ENCODE data around the gene GTF3C1.
"Not testable (repeated sequence)": the region's sequence is repeated elsewhere in the genome, so short reads cannot be mapped to it uniquely, and the experiment has no call there.

Gene GTF3C1

GRCh38 chr16:27463741-27464591, 85.7 kb downstream of the GTF3C1 start:
- no peak for DNase-seq (ENCODE audit: low spot score)

- no peak for DNase-seq (ENCODE audit: low spot score)
These were observed 86.6 kb downstream of the GTF3C1 start for GRCh38 chr16:27462846-27463682.

GRCh38 chr16:27462200-27462845, 87.4 kb downstream of the GTF3C1 start:
- DNase-seq (ENCODE audit: low spot score), result no peak

GRCh38 chr16:27461483-27462171, 88.1 kb downstream of the GTF3C1 start:
- DNase-seq (ENCODE audit: low spot score), result no peak

- no peak for DNase-seq (ENCODE audit: low spot score)
These were observed 88.8 kb downstream of the GTF3C1 start for GRCh38 chr16:27460663-27461482.

GRCh38 chr16:27460213-27460612, 89.5 kb downstream of the GTF3C1 start:
- no peak for DNase-seq (ENCODE audit: low spot score)

- no peak for DNase-seq (ENCODE audit: low spot score)
These were observed 90.6 kb downstream of the GTF3C1 start for GRCh38 chr16:27458987-27459688.

- no peak for DNase-seq (ENCODE audit: low spot score)
These were observed 91.5 kb downstream of the GTF3C1 start for GRCh38 chr16:27458258-27458657.

GRCh38 chr16:27457605-27457900, 92.2 kb downstream of the GTF3C1 start:
- DNase-seq (ENCODE audit: low spot score), result not testable (repeated sequence)

- DNase-seq (ENCODE audit: low spot score), result no peak
These were observed 94.0 kb downstream of the GTF3C1 start for GRCh38 chr16:27455700-27456099.

GRCh38 chr16:27453494-27453825, 96.3 kb downstream of the GTF3C1 start:
- no peak for DNase-seq (ENCODE audit: low spot score)

- no peak for DNase-seq (ENCODE audit: low spot score)
These were observed 96.9 kb downstream of the GTF3C1 start for GRCh38 chr16:27452569-27453493.

- DNase-seq (ENCODE audit: low spot score), result no peak
These were observed 99.5 kb downstream of the GTF3C1 start for GRCh38 chr16:27450196-27450549.

- no peak for DNase-seq (ENCODE audit: low spot score)
These were observed 100.1 kb downstream of the GTF3C1 start for GRCh38 chr16:27449434-27450195.

- no peak for DNase-seq (ENCODE audit: low spot score)
These were observed 100.9 kb downstream of the GTF3C1 start for GRCh38 chr16:27448532-27449433.

- DNase-seq (ENCODE audit: low spot score), result no peak
These were observed 102.4 kb downstream of the GTF3C1 start for GRCh38 chr16:27447301-27447700.

GRCh38 chr16:27446721-27447120, 103.0 kb downstream of the GTF3C1 start:
- DNase-seq (ENCODE audit: low spot score), result no peak

Data from cerebellar cortex (tissue), 1 donor.